Smooth muscle cell of the brain vasculature (primary cell): ENCODE measurements around the gene AGPAT2.

ENCODE experiments used
- DNase-seq: peaks from one replicate; pipeline ENCODE4 v3.0.0-alpha.2; 2012; ENCODE audit warnings: low read depth, low spot score

Gene AGPAT2

GRCh38 chr9:136625101-136626065 is 61.9 kb downstream of the AGPAT2 start:
- DNase-seq, result peak; percentile 36

GRCh38 chr9:136624184-136624951 is 62.9 kb downstream of the AGPAT2 start:
- DNase-seq, result no peak

- DNase-seq, result no peak
These were observed 63.4 kb downstream of the AGPAT2 start for GRCh38 chr9:136623842-136624183.
